HEK293T (cell line): Measurements from ENCODE around the gene GNAL.

Experiments used
- CTCF ChIA-PET: fragments of 350-600 bp; formaldehyde crosslinking; extraction: SDS; loops from one replicate; lab custom pipeline; 2021; ENCODE audit warnings: antibody characterized with exemption, inconsistent platforms; lab: Yijun Ruan, JAX
- POLR2A ChIA-PET: fragments of 350-600 bp; formaldehyde crosslinking; extraction: SDS; loops from one replicate; lab custom pipeline; 2020; ENCODE audit warnings: antibody characterized with exemption, inconsistent platforms; lab: Yijun Ruan, JAX
- DNase-seq: peaks from one replicate; pipeline ENCODE4 v3.0.0; 2012; ENCODE audit warnings: mixed read lengths; ENCODE audit errors: extremely low spot score
- ARNT ChIP-seq: fragments of 450-650 bp; IDR thresholded peaks from 2 replicates; pipeline ENCODE4 v1.6.1; 2017; ENCODE audit warnings: mild to moderate bottlenecking
- BHLHE40 ChIP-seq: fragments of 450-650 bp; IDR thresholded peaks from 2 replicates; pipeline ENCODE4 v1.6.1; 2016; ENCODE audit warnings: mild to moderate bottlenecking, moderate library complexity, borderline replicate concordance
- CTBP1 ChIP-seq: fragments of 450-650 bp; IDR thresholded peaks from 2 replicates; pipeline ENCODE4 v1.6.1; 2016; ENCODE audit warnings: borderline replicate concordance
- ELF4 ChIP-seq: fragments of 450-650 bp; IDR thresholded peaks from 2 replicates; pipeline ENCODE4 v1.6.1; 2017; ENCODE audit warnings: antibody characterized with exemption
- FOXA1 ChIP-seq: fragments of 450-650 bp; IDR thresholded peaks from 2 replicates; pipeline ENCODE4 v1.6.1; 2016; ENCODE audit warnings: mild to moderate bottlenecking
- FOXK2 ChIP-seq: fragments of 450-650 bp; IDR thresholded peaks from 2 replicates; pipeline ENCODE4 v1.6.1; 2016; ENCODE audit warnings: mild to moderate bottlenecking
- FOXM1 ChIP-seq: fragments of 450-650 bp; IDR thresholded peaks from 2 replicates; pipeline ENCODE4 v1.6.1; 2017; ENCODE audit warnings: mild to moderate bottlenecking, borderline replicate concordance
- HDGF ChIP-seq: fragments of 450-650 bp; IDR thresholded peaks from 2 replicates; pipeline ENCODE4 v1.6.1; 2017; ENCODE audit warnings: antibody characterized with exemption, borderline replicate concordance
- L3MBTL2 ChIP-seq: fragments of 450-650 bp; conservative IDR thresholded peaks from 2 replicates; pipeline ENCODE4 v1.6.1; 2016; ENCODE audit warnings: mild to moderate bottlenecking
- LEF1 ChIP-seq: fragments of 450-650 bp; IDR thresholded peaks from 2 replicates; pipeline ENCODE4 v1.6.1; 2017; ENCODE audit warnings: mild to moderate bottlenecking, borderline replicate concordance
- NFRKB ChIP-seq: fragments of 450-650 bp; IDR thresholded peaks from 2 replicates; pipeline ENCODE4 v1.6.1; 2016; ENCODE audit warnings: mild to moderate bottlenecking, moderate library complexity
- PKNOX1 ChIP-seq: fragments of 450-650 bp; IDR thresholded peaks from 2 replicates; pipeline ENCODE4 v1.6.1; 2016
- SP1 ChIP-seq: fragments of 450-650 bp; IDR thresholded peaks from 2 replicates; pipeline ENCODE4 v1.6.1; 2017
- SUZ12 ChIP-seq: fragments of 450-650 bp; IDR thresholded peaks from 2 replicates; pipeline ENCODE4 v1.6.1; 2016; ENCODE audit warnings: mild to moderate bottlenecking
- TARDBP ChIP-seq: fragments of 450-650 bp; IDR thresholded peaks from 2 replicates; pipeline ENCODE4 v1.6.1; 2016
- ZNF384 ChIP-seq: fragments of 450-650 bp; IDR thresholded peaks from 2 replicates; pipeline ENCODE4 v1.6.1; 2016

GNAL gene

DNA sequence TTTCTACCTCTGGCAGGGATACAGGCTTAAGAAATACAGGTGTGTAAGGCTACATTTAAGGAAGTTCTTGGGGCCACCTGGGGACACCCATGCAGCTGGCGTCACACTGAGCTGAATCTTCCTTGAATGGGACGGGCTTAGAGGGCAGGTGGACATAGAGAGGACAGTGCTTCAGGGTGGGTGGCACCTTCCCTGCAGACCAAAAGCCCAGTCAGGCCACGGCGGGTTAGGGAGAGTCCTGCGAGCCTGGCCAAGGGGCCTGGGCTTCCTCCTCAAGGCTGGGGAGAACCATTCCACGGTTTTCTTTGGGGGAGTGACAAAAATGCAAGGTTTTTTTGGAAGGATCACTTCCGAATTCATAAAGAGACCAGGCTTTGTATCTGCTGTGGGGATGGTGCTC lies 73.4 kb downstream of the GNAL start:
- DNase-seq: no peak
- POLR2A ChIA-PET: no interaction called here
- TF ChIP-seq SUZ12 (no peak), ARNT (no peak), BHLHE40 (no peak), PKNOX1 (no peak), FOXK2 (no peak), TARDBP (no peak), FOXA1 (no peak), NFRKB (no peak), L3MBTL2 (no peak), SP1 (no peak), HDGF (no peak), FOXM1 (no peak), ZNF384 (no peak), ELF4 (no peak), LEF1 (no peak), CTBP1 (no peak)
- CTCF ChIA-PET: no interaction called here

DNA sequence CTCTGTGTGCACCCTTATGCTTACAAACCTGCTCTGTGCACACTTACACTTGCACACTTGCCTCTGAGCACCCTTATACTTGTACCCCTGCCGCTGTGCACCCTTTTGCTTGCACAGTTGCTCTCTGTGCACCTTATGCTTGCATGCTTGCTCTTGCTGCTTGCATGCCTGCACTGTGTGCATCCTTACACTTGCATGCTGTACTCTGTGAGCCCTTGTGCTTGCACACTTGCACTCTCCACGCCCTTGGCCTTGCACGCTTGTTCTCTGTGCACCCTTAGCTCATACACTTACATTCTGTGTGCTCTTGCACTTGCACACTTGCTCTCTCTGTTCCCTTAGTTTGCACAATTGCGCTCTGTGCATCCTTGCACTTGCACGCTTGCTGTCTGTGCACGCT lies 78.3 kb downstream of the GNAL start:
- ChIA-PET CTCF (no interaction called here), POLR2A (no interaction called here)
- TF ChIP-seq FOXM1 (no peak), BHLHE40 (no peak), L3MBTL2 (no peak), SP1 (no peak), CTBP1 (no peak), LEF1 (no peak)
- DNase-seq: no peak

- no peak for TF ChIP-seq FOXM1
- TF ChIP-seq CTBP1: no peak
- no peak for TF ChIP-seq SUZ12
- TF ChIP-seq LEF1: no peak
- TF ChIP-seq ARNT: no peak
- TF ChIP-seq NFRKB: no peak
- no peak for TF ChIP-seq L3MBTL2
- DNase-seq: no peak
- ChIA-PET POLR2A (no interaction called here), CTCF (no interaction called here)
Observed at GRCh38 chr18:11767935-11768334, 78.9 kb downstream of the GNAL start.

- CTCF ChIA-PET: no interaction called here
- POLR2A ChIA-PET: no interaction called here
- TF ChIP-seq NFRKB (no peak), SP1 (no peak), SUZ12 (no peak), TARDBP (no peak), L3MBTL2 (no peak), CTBP1 (no peak), ZNF384 (no peak), ELF4 (no peak), FOXA1 (no peak), HDGF (no peak), LEF1 (no peak), BHLHE40 (no peak), FOXM1 (no peak), PKNOX1 (no peak), FOXK2 (no peak), ARNT (no peak)
- DNase-seq: no peak
Observed at GRCh38 chr18:11775436-11776174, 86.5 kb downstream of the GNAL start.

- ChIA-PET POLR2A (no interaction called here), CTCF (no interaction called here)
- TF ChIP-seq CTBP1 (no peak), FOXA1 (no peak), PKNOX1 (no peak), SUZ12 (no peak), ZNF384 (no peak), BHLHE40 (no peak), ARNT (no peak), L3MBTL2 (no peak), FOXM1 (no peak), ELF4 (no peak), HDGF (no peak), FOXK2 (no peak), TARDBP (no peak), NFRKB (no peak), LEF1 (no peak), SP1 (no peak)
- no peak for DNase-seq
Observed at GRCh38 chr18:11780042-11780441, 91.0 kb downstream of the GNAL start.

GRCh38 chr18:11783716-11784331 lies 94.8 kb downstream of the GNAL start:
- TF ChIP-seq FOXK2 (no peak), BHLHE40 (no peak), FOXM1 (no peak), LEF1 (no peak), TARDBP (no peak), PKNOX1 (no peak), L3MBTL2 (no peak), ELF4 (no peak), CTBP1 (no peak), NFRKB (no peak), SP1 (no peak), FOXA1 (no peak), HDGF (no peak), ARNT (no peak), ZNF384 (no peak), SUZ12 (no peak)
- ChIA-PET POLR2A (no interaction called here), CTCF (no interaction called here)
- DNase-seq: no peak
